Measurements from ENCODE around the gene GJA4.
"Not testable (repeated sequence)": the region's sequence is repeated elsewhere in the genome, so short reads cannot be mapped to it uniquely, and the experiment has no call there.

Gene GJA4

DNA sequence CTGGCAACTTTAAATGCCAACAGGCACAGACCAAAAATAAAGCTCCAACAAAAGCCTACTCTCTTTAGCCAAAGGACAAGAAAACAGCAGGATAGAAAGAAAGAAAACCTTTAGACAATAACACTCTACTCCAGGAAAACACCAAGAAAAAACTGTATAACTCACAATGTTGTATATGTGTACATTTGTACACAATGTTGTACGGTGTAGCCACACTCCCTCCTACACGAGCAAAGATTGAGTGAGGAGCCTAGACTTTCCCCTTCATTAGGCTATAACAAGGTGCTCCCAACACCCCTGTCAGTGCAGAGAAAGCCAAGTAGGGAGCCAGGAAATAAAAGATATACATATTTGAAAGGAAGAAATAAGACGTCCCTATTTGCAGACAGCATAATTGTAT lies 24.0 kb downstream of the GJA4 start:
- in situ Hi-C loops (cut with HindIII; ENCODE audit: low sequenced_read_pairs), result no loop called here
- TF ChIP-seq, protein P1, sequence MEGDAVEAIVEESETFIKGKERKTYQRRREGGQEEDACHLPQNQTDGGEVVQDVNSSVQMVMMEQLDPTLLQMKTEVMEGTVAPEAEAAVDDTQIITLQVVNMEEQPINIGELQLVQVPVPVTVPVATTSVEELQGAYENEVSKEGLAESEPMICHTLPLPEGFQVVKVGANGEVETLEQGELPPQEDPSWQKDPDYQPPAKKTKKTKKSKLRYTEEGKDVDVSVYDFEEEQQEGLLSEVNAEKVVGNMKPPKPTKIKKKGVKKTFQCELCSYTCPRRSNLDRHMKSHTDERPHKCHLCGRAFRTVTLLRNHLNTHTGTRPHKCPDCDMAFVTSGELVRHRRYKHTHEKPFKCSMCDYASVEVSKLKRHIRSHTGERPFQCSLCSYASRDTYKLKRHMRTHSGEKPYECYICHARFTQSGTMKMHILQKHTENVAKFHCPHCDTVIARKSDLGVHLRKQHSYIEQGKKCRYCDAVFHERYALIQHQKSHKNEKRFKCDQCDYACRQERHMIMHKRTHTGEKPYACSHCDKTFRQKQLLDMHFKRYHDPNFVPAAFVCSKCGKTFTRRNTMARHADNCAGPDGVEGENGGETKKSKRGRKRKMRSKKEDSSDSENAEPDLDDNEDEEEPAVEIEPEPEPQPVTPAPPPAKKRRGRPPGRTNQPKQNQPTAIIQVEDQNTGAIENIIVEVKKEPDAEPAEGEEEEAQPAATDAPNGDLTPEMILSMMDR (IDR thresholded peaks at IDR 0.05; ENCODE audit: low read depth, low read length), result no peak
- DNase-seq (ENCODE audit: low read depth, low spot score), result no peak
- H3K4me3 ChIP-seq (ENCODE audit: low read depth, low read length), result no peak overlapping the region

DNA sequence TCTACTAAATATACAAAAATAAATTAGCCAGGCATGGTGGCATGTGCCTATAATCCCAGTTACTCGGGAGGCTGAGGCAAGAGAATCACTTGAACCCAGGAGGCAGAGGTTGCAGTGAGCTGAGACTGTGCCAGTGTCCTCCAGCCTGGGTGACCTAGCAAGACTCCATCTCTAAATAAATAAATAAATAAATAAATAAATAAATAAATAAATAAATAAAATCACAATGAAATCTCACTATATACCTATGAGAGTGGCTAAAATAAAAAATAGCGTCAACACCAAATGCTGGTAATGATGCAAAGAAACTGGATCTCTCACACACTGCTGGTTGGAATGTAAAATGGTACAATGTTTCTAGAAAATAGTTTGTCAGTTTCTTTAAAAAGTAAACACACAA lies 26.1 kb downstream of the GJA4 start:
- DNase-seq (ENCODE audit: low read depth, low spot score); in situ Hi-C loops (cut with HindIII; ENCODE audit: low sequenced_read_pairs); H3K4me3 ChIP-seq (ENCODE audit: low read depth, low read length): not testable (repeated sequence)

DNA sequence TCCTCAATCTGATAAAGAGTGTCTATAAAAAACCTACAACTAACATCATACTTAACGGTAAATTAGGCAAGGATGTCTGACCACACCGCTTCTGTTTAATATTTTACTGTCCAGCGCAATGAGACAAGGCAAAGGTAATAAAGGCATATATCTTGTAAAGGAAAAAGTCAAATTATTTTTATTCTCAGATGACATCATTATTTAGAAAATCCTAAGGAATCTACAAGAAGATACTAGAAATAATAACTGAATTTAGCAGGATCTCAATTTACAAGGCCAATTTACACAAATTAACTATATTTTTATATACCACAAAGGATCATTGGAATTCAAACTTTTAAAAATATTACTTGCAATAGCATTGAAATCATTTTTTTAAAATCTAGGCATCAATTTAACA lies 29.4 kb downstream of the GJA4 start:
- no peak overlapping the region for H3K4me3 ChIP-seq (ENCODE audit: low read depth, low read length)
- no peak for DNase-seq (ENCODE audit: low read depth, low spot score)
- in situ Hi-C loops (cut with HindIII; ENCODE audit: low sequenced_read_pairs), result no loop called here
- TF ChIP-seq, protein P1 (IDR thresholded peaks at IDR 0.05; ENCODE audit: low read depth, low read length), result no peak

DNA sequence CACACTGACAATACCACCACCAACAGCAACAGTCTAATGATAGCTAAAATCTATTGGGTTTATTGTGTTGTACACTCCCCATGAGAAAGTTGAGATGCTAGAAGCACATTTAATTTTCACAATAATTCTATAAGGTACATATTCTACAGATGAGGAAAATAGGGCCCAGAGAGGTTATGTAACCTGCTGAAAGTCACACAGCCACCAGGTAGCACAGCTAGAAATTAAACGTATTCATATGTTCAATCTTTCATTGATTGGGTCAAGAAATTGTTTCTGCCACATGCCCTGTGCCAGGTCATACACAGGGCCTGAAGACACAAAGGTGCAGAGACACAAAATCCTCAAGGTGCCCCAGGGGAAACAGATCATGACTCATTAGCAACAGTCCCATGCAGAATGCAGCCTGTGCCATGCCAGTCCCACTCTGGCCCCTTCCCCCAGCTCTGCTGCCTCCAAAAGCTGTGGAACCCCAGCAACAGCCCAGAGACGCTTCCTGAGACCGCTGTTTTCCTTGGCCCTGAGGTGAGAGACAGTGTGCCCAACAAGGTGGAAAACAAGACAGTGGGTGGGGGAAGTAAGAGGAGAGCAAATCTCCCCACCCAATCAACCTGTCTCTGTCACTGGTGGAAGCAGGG lies 32.1 kb downstream of the GJA4 start:
- TF ChIP-seq, protein P1 (IDR thresholded peaks at IDR 0.05; ENCODE audit: low read depth, low read length), result no peak
- in situ Hi-C loops (cut with HindIII; ENCODE audit: low sequenced_read_pairs), result no loop called here
- H3K4me3 ChIP-seq (ENCODE audit: low read depth, low read length), result no peak overlapping the region
- no peak for DNase-seq (ENCODE audit: low read depth, low spot score)

DNA sequence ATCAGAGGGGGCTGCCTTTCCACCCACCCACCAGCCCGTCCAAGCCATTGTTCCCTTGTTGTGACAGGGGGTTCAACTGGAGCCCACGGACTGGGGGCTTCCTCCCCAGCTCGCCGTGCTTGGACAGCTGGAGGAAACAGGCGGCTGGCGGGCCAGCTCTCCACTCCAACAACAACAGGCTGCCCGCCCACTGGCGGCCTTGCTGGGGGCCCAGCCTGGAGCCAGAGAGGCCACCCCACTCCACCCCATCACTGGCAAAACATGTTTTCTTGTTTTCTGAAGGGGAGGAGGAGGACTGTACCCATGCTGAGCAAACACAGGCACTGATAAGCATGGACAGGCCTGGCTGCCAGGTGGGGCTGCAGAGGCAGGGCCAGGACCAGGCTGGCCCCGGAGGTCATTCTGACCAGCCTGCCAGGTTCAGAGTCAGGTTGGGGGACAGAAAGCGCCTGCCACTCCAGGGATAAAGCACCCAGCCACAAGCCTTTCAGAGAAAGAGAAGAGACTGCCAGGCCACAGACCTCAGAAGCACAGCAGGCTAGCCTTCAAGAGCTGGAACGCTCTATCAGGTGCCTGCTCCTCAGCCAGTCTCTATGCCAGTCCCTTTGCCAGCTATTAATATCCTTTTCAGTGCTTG lies 32.8 kb downstream of the GJA4 start:
- TF ChIP-seq, protein P1 (IDR thresholded peaks at IDR 0.05; ENCODE audit: low read depth, low read length), result no peak
- in situ Hi-C loops (cut with HindIII; ENCODE audit: low sequenced_read_pairs), result no loop called here
- DNase-seq (ENCODE audit: low read depth, low spot score), result no peak
- no peak overlapping the region for H3K4me3 ChIP-seq (ENCODE audit: low read depth, low read length)

DNA sequence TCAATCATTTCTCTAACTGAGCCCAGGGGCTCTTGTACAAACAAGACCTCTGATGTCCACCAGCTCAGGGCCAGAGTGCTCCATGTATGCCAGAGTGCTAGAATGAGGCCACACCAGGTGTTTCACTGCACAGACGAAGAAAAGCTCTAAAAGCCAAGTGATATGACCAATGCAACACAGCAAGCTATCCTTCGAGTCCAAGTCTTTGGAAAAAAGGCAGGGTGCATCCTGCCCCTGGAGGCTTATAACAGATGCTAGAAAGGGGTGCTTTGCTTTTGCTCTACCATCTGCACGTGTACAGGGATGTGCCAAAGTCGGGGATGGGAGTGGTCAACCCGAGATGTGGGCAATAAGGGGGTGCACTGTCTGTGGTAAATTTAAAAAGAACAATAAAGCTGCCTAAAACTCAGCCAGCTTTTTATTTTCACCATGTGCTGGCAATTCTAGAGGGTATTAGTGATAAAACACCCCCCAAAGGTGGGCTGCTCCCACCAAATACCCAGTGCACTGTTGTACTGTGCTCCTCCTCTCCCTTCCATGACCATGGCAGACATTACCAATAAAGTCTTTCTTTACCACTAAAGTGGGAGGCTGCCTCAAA lies 34.6 kb downstream of the GJA4 start:
- TF ChIP-seq, protein P1 (IDR thresholded peaks at IDR 0.05; ENCODE audit: low read depth, low read length), result no peak
- DNase-seq (ENCODE audit: low read depth, low spot score), result no peak
- H3K4me3 ChIP-seq (ENCODE audit: low read depth, low read length), result no peak overlapping the region
- in situ Hi-C loops (cut with HindIII; ENCODE audit: low sequenced_read_pairs), result no loop called here

DNA sequence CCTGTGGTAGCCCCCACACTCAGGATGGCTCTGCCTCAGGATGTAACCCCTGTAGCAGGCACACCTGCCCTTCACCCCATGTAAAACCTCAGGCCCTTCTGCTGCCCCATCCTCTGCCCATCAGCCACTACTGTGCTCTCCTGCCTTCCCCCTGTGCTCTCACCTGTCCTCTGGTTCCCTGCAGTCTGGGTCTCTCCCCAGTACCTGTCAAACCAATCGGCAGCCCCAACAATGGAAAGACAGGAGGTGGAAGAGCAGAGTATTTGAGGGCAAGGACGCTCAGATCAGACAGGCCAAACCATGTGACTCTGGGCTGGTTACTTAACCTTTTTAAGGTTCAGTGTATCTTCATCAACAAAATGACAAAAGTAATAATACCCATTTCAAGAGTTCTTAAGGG lies 35.8 kb downstream of the GJA4 start:
- in situ Hi-C loops (cut with HindIII; ENCODE audit: low sequenced_read_pairs), result no loop called here
- no peak for DNase-seq (ENCODE audit: low read depth, low spot score)
- no peak overlapping the region for H3K4me3 ChIP-seq (ENCODE audit: low read depth, low read length)
- TF ChIP-seq, protein P1 (IDR thresholded peaks at IDR 0.05; ENCODE audit: low read depth, low read length), result no peak

Measured in astrocyte of the spinal cord (primary cell).